SW480 (cell line): ENCODE measurements around the gene COL8A2.

ENCODE experiments used
- DNase-seq: peaks from one replicate; pipeline ENCODE4 v3.0.0-alpha.2; 2016; ENCODE audit warnings: low spot score

The COL8A2 gene

DNA sequence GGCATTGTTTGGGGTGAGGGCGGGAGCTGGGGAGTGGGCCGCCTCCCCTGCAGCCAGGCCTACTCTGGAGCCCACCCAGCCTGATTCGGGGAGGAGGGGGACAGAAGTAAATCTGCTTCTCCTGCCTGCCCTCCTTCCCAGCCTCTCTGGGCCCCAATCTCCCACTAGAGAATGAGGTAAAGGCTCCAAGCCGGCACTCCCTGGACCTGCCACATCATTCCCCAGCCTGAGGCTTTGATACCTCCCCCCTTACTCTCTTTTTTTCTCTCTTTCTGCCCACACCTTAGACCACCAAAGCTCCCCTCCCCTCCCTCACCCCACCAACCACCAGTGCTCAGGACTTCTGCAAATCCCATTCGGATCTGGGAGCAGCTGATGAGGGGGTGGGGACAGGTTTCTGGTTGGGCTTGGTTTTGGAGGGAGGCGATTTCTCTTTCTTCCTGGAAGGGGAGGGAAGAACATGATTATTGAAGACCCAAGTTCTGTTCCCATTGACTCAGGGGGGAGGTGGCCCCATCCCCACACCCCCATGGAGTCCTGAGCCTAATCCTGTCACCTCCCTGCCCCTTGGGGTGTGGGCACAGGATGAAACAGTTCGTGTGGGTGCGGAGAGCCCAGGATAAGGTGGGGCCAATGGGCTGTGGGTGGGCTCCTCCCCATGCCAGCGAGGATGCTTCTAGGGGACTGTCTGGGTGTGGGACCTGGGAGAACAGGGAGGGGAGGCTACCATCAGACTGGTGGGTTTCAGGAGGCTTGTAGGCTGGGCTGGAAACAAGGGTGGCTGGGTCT lies 32.3 kb upstream of the COL8A2 start:
- DNase-seq, result no peak

DNA sequence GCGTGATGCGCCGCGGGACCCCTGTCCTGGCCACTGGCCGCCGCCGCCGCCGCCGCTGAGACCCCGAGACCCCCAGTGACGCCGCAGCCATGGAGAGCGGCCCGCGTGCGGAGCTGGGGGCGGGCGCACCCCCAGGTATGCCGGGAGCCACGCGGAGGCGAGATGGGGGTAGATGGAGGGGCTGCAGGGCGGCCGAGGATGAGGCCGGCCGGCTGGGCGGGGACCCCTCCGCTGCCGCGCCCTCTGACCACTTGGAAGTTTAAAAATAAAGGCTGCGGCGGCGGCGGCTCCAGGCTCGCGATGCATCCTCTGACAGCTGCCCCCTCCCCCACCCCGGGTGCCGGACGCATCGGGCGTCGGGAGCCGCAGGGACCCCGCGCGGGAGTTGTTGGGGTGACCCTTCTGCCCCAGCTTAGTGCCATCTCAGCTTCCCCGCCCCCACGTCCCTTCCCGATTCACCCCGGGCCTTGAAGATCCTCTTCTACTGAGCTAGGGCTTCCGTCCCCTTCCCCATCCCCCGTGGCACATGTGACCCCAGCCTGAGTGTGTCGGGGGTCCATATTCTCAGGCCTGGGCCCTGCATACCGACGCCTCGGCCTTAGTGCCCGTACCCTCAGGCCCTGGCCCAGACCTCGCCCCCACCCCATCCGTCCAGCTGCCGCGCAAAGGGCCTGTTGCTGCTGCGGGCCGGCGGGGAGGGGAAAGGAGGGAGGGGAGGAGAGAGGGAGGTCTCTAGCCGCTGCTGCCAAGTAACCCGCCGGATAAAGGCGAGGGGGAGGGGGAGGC lies 31.5 kb upstream of the COL8A2 start:
- DNase-seq, result peak; percentile 36

DNA sequence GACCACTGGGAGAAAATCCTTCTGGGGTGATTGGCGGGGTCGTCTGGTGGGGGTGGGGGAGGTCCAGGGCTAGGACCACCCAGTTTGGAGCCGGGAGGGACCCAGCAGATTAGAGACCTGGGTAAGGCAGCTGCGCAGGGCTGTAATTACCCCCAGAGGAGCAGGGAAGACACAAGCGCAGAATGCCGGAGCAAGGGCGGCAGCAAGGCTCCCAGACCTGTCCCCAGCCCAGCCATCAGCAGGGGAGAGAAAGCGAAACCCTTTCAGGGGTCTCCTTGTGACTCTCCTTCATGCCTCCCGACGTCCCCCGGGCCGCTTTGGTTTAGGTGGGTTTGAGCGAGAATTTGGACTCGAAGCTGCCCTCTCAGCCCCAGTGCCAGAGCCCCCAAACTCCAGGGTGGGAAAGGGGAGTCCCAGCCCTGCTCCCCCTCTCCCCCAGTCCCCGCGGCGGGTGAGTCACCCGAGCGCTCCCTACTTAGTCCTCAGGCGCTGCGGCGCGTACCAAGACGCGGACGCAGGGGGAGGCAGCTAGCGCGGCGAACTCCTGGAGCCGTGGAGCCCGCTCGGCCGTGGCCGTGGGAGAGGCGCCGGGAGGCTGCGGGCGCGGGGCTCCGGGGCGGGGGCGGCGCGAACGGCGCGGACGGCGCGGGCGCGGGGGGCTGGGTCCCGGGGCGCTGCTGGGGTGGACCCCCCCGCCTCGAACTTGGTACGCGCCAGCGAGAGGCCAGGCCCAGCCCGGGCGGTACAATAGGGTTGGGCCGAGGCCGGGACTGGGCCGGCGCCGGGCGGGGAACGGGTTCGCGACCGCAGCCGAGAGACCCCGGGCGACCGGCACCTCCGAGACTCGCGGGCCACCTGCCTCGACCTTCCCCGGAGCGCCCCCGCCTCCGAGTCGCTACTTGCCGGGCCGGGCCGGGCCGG lies 30.6 kb upstream of the COL8A2 start, which contains the start of gene MAP7D1:
Gene MAP7D1, plus strand, starts transcription at position 753 of the 921 bp plus-strand sequence. CDS start 258 bp downstream, outside the sequence.
- peak; percentile 76 for DNase-seq

DNA sequence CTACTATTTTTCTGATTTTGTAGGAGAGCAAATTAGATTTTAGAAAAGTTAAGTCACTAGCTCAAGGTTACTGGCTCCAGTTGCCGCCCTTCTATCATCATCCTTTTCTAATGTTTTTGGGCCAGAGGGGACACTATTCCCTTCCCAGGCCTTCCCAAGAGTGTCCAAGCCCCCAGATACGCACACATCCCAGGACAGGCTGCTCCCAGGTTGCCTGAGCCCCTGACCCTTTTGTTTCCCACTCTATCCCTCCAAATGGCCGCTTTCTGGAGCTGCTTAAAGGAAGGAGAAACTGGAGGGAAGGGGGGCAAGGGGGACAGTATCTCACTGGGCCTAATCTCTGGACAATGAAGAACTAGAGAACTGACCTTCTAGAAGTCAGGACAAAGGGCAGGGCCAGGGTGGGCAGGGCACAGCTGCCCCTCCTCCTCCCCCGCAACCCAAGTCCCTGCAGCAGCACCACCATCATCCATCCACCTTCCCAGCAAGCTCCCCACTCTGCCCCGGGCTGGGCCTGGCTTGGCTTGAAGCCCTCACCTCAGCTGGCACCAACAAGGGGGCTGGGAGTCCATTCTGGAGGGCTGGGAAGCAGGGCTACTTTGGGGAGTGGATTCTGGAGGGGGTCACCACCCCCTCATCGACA lies 29.9 kb upstream of the COL8A2 start:
- DNase-seq, result no peak

DNA sequence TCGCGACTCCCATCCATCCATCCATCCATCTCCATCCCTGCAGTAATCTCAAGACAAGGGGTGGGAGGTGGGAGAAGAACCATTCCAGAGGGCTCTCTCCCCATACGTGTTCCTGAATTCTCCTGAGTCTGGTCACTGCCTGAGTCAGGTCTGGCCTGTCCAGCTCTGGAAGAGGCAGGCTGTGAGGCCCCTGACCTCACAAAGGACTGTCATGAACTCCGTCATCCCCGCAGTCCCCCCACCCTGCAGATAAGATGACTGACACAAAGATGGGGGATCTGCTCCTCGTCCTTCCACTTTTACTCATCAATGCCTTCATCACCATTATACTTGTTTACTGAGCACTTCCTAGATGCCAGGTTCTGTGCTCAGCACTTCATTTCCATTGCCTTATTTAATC lies 29.3 kb upstream of the COL8A2 start:
- no peak for DNase-seq

DNA sequence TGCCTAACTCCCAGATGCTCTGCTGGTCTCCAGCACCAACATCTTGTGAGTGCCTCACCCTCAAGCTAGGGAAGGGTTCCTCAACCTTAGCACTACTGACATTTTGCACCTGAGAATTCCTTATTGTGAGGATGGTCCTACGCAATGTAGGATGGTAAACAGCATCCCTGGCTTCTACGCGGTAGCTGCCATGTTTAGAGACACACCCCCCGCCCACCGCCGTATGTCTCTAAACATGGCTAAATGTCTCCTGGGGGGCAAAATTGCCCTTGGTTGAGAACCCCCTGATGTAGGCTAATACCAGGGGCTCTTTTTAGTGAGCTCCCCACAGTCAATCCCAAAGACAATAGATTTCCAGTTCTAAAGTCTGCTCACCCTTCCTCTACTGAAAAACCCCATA lies 28.5 kb upstream of the COL8A2 start:
- DNase-seq, result no peak

DNA sequence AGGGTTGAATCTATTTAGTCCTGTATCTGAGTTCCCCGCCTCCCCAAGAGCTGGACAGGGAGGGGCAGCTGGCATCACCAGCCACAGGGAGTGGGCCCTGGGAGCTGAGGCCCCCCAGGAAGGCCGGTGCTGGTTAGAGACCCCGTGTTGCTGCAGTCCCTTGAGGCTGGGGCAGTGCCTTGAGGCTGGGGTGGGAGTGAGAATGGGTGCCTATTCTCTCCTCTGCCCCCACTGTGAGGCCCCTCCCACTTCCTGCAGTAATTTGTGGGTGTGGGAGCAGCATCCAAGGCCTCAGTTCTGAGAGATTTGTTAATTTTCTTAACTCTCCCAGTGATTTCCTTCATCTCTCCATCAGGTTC lies 26.8 kb upstream of the COL8A2 start:
- DNase-seq, result no peak

DNA sequence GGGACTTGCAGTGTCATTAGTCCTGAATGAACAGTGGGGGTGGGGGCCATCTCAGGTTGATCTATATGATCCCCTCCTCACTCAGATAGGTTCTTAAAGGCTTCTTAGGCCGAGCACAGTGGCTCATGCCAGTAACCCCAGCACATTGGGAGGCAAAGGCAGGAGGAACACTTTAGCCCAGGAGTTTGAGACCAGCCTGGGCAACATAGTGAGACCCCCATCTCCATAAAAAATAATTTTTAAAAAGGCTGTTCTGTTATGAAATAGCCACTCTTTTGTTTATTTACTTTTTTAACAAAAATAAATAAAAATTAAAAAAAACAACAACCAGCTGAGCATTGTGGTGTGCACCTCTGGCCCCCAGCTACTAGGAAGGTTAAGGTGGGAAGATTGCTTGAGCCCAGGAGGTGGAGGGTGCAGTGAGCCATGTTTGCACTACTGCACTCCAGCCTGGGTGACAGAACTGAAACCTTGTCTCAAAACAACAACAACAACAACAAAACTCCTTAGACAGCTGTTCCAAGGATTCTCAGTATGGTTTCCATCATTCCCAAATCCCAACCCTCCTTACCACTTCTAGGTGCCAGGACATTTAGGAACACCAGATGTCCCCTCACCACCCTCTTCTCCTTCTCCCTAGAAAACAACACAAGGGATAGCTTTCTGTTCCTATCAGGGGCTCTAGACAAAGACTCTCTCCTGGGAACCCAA lies 26.3 kb upstream of the COL8A2 start:
- DNase-seq, result no peak

DNA sequence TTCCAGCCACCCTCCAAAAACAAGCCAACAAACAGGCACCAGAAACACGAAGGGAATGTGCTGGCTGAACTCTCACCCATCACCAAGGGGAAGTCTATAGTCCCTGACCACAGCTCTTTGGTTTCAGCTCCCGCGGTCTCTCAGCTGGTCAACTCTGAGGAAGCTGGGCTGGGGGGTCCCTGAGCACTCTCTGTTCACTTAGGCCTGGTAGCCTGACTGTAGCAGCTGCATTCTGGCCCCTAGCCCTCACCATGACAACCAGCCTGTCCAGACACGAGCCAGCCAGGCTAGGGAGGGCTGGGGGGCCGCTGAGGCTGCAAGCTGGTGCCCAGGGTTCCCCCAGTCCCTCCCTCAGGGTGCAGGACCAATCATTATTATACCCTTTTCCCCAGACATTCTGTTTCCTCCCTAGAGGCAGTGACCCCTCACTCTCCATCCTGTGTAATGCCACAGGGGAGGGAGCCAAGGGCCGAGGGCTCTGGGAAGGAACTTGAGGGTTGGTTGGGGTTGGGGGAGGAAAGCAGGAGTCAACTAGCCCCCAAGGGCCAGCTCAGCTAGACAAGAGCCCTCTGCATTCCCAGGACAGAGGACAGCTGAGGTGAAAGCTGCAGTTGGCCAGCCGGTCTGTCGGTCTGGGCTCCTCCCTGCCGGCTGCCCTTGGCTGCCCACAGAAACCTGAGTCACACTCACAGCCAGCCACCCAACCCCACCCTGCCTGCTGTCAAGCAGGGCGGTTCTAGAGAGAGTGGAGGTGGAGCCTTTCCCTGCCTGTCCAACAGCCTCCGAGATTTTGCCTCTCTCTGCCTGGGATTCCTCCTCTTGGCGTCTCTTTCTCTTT lies 25.5 kb upstream of the COL8A2 start:
- DNase-seq, result peak; percentile 93

DNA sequence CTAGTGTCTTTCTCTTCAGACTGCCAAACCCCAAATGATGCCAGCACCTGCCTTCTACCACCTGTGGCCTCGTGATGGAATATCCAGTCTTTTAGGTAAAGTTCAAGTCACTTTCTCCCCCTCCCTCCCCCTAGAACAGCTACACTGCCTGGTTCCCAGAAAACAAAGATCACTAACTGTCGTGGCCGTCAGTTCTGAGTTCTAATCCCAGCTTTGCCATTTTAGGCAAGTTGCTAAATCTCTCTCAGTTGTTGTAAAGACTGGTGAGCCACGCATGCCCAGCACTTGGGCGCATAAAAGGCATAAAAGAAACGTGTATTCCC lies 24.9 kb upstream of the COL8A2 start:
- no peak for DNase-seq

DNA sequence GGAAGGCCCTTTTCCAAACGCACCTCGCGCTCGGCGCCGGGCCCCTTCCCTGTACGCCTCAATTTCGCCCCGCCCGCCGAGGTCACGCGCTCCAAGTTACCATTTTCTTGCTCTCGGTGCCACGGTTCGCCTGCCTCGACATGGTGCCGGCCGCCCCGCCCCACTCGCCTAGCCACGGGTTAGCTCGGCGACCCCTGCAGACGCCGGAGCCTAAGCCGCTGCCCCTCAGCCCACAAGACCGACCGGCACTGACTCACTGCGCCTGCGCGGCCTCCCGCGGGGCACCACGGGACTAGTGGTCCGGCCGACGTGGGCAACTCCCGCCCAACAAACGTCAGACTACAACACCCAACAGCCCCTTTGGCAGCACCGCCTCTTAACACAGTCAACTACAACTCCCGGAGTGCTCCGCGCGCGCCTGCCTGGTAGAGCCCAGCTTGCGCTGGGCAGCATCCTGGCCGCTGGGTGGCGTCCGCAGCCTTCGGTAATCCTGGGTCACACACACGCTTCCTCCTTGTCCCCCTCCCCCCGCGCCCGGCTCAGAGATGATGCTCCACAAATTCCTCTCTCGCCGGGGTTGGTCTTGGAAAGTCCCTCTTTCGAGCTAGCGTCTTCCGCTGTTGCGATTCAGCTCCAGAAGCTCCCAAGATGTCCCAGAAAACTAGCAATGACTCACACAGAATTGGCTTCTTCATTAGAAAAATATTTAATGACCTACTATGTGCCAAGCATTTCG lies 24.4 kb upstream of the COL8A2 start, which contains the start of gene TRAPPC3:
Gene TRAPPC3, minus strand, starts transcription at position 250 of the 736 bp plus-strand sequence. Its CDS starts 108 bp downstream, at position 142.
- peak; percentile 99 for DNase-seq

DNA sequence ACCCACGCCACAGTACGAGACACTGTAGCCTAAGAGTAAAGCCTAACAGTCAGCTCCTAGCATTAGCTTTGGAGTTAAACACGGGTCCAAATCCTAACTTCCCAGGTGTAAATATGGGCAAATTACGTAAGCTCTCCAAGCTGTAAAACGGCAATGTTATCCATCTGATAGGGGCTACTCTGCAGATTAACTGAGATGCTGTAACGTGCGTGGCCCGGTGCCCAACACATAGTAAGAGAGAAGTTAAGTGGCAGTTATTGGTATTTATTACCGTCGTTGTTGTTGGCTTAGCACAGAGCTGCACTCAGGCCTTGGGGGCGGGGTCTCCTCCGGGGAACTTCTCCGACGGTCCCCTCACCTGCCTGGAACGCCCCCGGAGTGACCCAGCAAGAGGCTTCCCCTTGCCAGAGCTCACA lies 23.8 kb upstream of the COL8A2 start:
- no peak for DNase-seq

DNA sequence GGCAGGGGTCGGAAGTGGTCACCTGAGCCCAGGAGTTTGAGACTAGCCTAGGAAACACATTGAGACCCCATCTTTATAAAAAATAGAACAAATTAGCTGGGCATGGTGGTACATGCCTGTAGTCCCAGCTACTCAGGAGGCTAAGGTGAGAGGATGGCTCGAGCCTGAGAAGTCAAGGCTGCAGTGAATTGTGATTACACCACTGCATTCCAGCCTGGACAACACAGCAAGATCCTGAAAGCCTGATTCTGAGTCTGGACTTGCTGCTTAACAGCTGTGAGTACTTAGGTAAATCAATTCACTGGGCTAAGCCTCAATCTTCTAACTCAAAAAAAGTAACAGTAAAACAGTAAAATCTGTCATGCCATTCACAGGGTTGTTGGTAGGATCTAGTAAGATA lies 19.4 kb upstream of the COL8A2 start:
- DNase-seq, result no peak

DNA sequence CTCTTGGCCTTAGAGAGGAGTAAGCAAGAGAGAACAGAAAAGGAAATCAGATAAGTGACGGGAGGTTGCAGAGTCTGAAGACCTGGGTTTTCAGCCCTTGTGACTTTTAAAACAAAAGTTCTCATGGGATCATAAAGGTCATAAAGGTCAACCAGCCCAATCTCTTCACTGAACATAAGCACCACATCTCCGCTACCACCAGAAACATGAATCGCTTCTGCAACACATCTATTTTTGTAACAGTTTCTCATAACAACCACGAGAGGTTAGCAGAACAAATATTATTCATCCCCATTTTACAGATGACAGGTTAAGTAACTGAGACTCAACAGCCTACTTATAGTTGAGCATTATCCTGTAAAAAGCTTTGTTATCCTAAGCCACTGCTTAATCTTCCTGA lies 18.4 kb upstream of the COL8A2 start:
- DNase-seq, result no peak

DNA sequence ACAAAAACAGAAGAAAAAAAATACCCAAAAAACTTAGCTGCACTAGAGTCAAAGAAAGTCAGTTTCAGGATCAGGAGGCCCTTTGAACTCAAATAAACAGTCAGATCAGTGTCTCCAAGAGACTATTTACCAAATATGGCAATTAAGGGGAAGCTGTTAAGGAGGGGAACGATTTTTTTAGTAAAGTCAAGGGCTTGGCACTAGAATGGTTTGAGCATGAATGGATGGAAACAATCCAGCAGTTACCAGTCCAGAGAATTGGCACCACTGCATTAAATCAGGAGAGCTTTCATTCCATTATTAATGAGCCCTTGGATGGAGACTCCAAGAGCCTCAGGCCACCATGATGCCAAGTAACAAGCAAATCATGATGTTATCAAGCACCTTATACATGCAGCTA lies 17.1 kb upstream of the COL8A2 start:
- DNase-seq, result no peak

DNA sequence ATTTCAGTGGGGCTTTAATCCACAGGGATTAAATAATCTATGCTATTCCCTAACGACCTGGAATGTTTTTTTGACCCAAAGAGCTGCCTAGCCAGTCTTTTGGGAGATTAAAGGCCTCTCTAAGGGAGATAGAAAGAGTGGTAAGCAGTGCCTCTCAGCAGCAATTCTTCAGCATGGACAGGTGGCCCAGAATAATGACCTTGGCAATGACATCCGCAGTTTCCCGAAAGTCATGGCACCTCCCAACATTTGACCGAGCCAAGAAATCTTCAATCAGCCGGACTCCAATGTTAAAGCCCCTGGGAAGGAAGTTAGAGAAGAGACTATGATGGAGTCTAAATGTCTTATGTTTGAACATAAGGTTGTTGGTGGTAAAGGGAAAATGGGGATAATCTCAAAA lies 14.5 kb upstream of the COL8A2 start:
- no peak for DNase-seq

DNA sequence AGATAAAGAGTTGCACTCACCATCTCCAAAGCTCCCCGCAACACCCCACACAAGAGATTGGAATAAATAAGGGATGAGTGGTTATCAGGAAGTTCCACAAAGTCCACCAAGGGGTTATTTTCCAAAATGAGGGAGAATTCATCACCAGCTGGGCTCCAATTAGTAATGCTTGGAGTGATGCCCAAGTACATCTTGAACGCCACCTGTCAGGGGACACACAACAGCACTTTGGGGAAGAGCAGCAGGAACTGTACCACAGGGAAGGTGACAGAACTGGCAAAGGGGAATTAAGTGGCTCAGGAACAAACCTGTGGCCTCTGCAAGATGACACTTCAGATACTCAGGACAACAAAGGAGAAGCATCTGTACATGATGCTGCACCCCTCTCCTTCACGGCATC lies 12.8 kb upstream of the COL8A2 start:
- no peak for DNase-seq

DNA sequence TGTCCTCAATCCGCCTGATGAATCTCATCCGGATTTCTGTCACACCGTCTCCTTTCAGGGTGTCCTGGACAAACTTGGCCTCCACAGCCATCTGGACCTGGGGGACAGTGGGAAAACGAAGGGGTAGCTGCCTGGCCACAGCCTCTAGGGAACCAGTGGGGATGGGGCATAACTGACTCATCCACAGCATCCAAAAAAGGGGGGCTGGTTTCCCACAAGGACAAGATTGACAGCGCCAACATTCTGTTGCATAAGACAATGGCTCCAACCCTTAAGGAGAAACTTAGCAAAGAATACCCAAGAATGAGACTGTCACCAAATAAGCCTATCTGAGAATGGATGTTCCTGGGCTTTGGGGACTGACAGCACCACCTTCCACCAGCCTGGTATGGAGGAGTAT lies 12.2 kb upstream of the COL8A2 start:
- DNase-seq, result no peak

DNA sequence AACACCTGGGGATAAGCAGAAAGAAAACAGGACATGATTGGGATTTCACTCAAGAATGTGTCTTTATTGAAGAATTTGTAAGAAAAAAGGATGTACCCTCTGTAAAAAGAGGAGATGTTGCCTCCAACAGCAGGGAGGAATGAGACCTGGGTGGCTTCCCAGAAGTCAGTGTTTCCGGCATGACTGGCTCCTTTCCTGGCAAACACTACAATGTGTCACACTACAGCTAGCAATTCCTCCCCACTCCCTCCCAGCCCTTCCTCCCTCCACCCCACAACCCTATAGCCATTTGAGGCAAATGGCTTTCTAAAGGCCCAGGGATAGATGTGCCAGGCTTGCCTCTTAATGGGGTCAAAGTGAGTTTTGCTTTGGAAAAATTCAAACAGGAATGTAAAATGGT lies 11.5 kb upstream of the COL8A2 start:
- no peak for DNase-seq

DNA sequence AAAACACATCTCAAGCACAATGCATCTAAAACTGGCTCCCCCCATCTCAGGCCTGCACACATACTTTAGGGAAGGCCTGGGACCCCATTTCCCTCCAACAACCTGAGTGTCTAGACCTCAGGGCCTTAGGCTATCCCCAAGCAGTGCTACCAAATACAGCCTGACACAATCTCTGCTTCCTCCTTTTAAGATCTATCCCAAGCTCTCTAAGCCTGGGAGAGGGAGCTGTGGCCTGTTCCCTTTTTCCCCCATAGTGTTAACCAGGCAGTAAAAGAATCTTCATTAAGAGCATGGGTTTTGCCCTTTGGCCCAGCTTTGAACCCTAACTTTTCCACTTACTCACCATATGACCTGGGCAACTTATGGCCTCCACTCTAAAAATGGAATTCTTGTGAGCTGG lies 10.8 kb upstream of the COL8A2 start:
- DNase-seq, result no peak
